ENCODE data around the gene R3HDM4. TPM values are rescaled to one million over a fixed set of nuclear protein-coding genes. Genes with fewer than 3 reads are reported as not detected.
A peak's percentile ranks its signal among the peaks of the same experiment; 100 is the strongest.

The R3HDM4 gene
- total RNA-seq, 1 donor from 2014 or later = 48.8 TPM

- H3K4me3 Mint-ChIP-seq = no peak overlapping the region
- H3K4me1 Mint-ChIP-seq (ENCODE audit: unreplicated experiment) = peaks cover 9% of the 10 kb centered on the region
- no peaks in the 10 kb centered on the region for H3K27me3 Mint-ChIP-seq
- no peaks in the 10 kb centered on the region for H3K9me3 Mint-ChIP-seq
- no peak overlapping the region for H3K27ac Mint-ChIP-seq
- no peaks in the 10 kb centered on the region for H3K36me3 Mint-ChIP-seq
- TF ChIP-seq, protein P1, sequence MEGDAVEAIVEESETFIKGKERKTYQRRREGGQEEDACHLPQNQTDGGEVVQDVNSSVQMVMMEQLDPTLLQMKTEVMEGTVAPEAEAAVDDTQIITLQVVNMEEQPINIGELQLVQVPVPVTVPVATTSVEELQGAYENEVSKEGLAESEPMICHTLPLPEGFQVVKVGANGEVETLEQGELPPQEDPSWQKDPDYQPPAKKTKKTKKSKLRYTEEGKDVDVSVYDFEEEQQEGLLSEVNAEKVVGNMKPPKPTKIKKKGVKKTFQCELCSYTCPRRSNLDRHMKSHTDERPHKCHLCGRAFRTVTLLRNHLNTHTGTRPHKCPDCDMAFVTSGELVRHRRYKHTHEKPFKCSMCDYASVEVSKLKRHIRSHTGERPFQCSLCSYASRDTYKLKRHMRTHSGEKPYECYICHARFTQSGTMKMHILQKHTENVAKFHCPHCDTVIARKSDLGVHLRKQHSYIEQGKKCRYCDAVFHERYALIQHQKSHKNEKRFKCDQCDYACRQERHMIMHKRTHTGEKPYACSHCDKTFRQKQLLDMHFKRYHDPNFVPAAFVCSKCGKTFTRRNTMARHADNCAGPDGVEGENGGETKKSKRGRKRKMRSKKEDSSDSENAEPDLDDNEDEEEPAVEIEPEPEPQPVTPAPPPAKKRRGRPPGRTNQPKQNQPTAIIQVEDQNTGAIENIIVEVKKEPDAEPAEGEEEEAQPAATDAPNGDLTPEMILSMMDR (conservative IDR thresholded peaks at IDR 0.05) = no peak
- DNase-seq (ENCODE audit: extremely low spot score, unreplicated experiment) = no peak
Observed at GRCh38 chr19:929891-930258, 16.9 kb upstream of the R3HDM4 start.

DNA sequence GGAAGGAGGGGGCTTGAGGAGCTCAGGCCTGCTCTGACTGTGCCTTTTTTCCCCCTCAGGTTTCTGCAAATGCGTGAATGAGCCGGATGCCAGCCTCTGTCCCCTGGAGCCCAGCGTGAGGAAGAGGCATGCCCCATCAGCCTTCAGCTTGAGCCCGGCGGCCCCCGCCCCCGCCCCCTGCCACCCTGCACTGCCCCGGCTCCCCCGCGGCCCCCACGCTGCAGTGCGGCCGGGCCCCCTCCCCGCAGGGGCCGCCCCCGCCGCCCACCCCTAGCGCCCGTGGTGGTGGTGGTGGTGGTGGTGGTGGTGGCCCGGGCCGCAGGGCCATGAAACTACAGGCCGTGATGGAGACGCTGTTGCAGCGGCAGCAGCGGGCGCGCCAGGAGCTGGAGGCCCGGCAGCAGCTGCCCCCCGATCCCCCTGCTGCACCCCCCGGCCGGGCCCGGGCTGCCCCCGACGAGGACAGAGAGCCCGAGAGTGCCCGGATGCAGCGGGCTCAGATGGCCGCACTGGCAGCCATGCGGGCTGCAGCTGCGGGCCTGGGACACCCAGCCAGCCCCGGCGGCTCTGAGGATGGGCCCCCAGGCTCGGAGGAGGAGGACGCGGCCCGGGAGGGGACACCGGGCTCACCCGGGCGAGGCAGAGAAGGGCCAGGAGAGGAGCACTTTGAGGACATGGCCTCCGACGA is 16.3 kb upstream of the R3HDM4 start:
- Mint-ChIP-seq H3K4me1 (ENCODE audit: unreplicated experiment) (peaks cover 9% of the 10 kb centered on the region), H3K4me3 (no peak overlapping the region), H3K27me3 (no peaks in the 10 kb centered on the region), H3K36me3 (no peaks in the 10 kb centered on the region), H3K27ac (no peak overlapping the region), H3K9me3 (no peaks in the 10 kb centered on the region)
- DNase-seq (ENCODE audit: extremely low spot score, unreplicated experiment) = peak; percentile 68
- TF ChIP-seq, protein P1 (conservative IDR thresholded peaks at IDR 0.05) = no peak

DNA sequence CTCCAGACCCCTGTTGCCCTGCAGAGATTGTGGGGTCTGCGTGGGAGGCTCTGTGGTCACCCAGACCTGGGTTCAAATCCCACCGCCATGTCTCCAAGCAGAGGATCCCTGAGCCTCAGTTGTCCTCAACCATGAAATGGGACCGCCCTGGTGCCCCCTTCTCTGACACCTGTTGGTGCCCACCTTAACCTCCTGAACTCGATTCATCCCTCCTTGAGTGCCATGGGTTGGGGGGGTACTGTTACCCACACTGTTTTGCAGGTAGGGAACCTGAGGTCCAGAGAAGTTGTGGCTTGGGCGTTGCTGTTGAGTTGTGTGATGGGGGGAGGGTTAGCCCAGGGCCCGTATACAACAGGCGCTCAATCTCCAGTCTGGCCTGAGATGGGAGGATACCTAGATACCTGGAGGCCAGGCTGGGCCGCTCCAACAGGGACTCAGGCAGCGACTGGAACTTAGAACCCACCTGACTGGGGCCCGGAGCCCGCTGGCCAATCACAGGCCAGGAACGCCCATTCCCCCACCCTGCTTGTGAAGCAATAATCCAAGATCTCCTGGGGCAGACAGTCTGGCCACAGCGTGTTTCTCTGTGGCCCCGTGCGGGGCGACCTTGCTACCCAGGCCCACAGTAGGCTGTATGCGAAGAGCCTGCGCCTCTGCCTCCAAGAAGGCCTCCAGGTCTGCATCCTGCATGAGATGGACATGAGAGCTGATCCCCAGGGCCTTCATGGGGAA is 15.6 kb upstream of the R3HDM4 start:
- TF ChIP-seq, protein P1 (conservative IDR thresholded peaks at IDR 0.05) = no peak
- no peaks in the 10 kb centered on the region for H3K27me3 Mint-ChIP-seq
- DNase-seq (ENCODE audit: extremely low spot score, unreplicated experiment) = no peak

GRCh38 chr19:927780-928401 is 14.9 kb upstream of the R3HDM4 start:
- peak overlapping the region; percentile 21 for H3K27ac Mint-ChIP-seq
- peak; percentile 70 for DNase-seq (ENCODE audit: extremely low spot score, unreplicated experiment)
- TF ChIP-seq, protein P1 (conservative IDR thresholded peaks at IDR 0.05) = no peak

More for the DNA sequence above, 15.6 kb upstream of the R3HDM4 start:
- Mint-ChIP-seq H3K9me3 (no peaks in the 10 kb centered on the region), H3K27ac (peak overlapping the region; percentile 53), H3K4me1 (ENCODE audit: unreplicated experiment) (peaks cover 9% of the 10 kb centered on the region), H3K4me3 (peak overlapping the region; percentile 79), H3K36me3 (no peaks in the 10 kb centered on the region)

DNA sequence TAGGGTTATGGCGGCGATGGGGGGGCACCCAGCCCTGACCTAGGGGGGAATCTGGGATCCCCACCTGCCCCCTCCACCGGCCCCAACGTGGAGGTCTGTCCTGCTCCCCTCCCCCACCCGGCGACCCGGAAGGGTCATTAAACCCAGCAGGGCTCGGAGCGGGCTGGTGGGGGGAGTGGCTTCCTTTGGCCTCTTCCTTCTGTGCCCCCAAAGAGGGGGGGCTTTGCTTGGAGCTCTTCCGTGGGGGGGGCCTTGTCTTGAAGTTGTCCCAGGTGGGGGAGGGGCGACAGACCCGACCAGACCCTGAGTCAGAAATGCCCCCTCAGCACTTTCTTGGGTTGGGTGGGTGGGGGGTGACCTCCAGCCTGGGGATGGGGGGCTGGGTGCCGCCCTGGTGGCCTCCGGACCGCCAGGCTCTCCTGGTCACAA is 14.3 kb upstream of the R3HDM4 start:
- Mint-ChIP-seq H3K36me3 (no peaks in the 10 kb centered on the region), H3K9me3 (no peaks in the 10 kb centered on the region), H3K4me3 (peak overlapping the region; percentile 79), H3K4me1 (ENCODE audit: unreplicated experiment) (peaks cover 5% of the 10 kb centered on the region), H3K27me3 (no peaks in the 10 kb centered on the region), H3K27ac (no peak overlapping the region)
- TF ChIP-seq, protein P1 (conservative IDR thresholded peaks at IDR 0.05) = no peak
- DNase-seq (ENCODE audit: extremely low spot score, unreplicated experiment) = no peak

More at GRCh38 chr19:927780-928401, 14.9 kb upstream of the R3HDM4 start:
- H3K4me1 Mint-ChIP-seq (ENCODE audit: unreplicated experiment) = peaks cover 8% of the 10 kb centered on the region
- peak overlapping the region; percentile 79 for H3K4me3 Mint-ChIP-seq
- H3K36me3 Mint-ChIP-seq = no peaks in the 10 kb centered on the region
- H3K9me3 Mint-ChIP-seq = no peaks in the 10 kb centered on the region
- no peaks in the 10 kb centered on the region for H3K27me3 Mint-ChIP-seq
